AG04450 (cell line): ENCODE measurements around the gene GJD2. TPM values are rescaled to one million over a fixed set of nuclear protein-coding genes. Genes with fewer than 3 reads are reported as not detected.

Source experiments
- CTCF ChIA-PET: fragments of 300-600, 350-600 bp; formaldehyde crosslinking; extraction: SDS; loops from one replicate; lab custom pipeline; 2022; ENCODE audit warnings: antibody characterized with exemption, inconsistent platforms; lab: Charles Lee
- POLR2A ChIA-PET: fragments of 350-600 bp; formaldehyde crosslinking; extraction: SDS; loops from one replicate; lab custom pipeline; 2021; ENCODE audit warnings: antibody characterized with exemption, inconsistent platforms; lab: Yijun Ruan, JAX
- DNase-seq: peaks from one replicate; pipeline ENCODE4 v3.0.0-alpha.2; 2011; ENCODE audit warnings: low read depth, low spot score
- H3K27ac ChIP-seq: one replicate; pipeline ENCODE4 v1.5.1; 2012; ENCODE audit warnings: low read depth, low read length, control low read depth
- H3K27me3 ChIP-seq: one replicate; pipeline ENCODE4 v1.6.0; 2012; ENCODE audit warnings: low read length; ENCODE audit not compliant: control insufficient read depth, insufficient read depth
- H3K4me3 ChIP-seq: 2 replicates; pipeline ENCODE4 v1.5.1; 2011; ENCODE audit warnings: mild to moderate bottlenecking, low read depth, low read length, control low read depth
- H3K9me3 ChIP-seq: 2 replicates; pipeline ENCODE4 v1.5.1; 2012; ENCODE audit warnings: low read length; ENCODE audit not compliant: control insufficient read depth, insufficient read depth
- polyA plus RNA-seq: library from polyadenylated mRNA; depleted of rRNA; stranded (reverse); fragments of >200 nt; gene quantifications from 2 replicates; pipeline ENCODE4 v1.2.3, GENCODE V29; 2011
- TF ChIP-seq, protein P1 (sequence below): IDR thresholded peaks from 2 replicates; pipeline ENCODE4 v1.5.1; 2011; ENCODE audit warnings: low read depth, low read length, control low read depth, inconsistent platforms

GJD2 gene
- polyA plus RNA-seq, 1 experiment: not detected

GRCh38 chr15:34786206-34786605, 31.4 kb upstream of the GJD2 start:
- peaks cover 4% of the 10 kb centered on the region for H3K27me3 ChIP-seq
- no peak overlapping the region for H3K4me3 ChIP-seq
- TF ChIP-seq, protein P1, sequence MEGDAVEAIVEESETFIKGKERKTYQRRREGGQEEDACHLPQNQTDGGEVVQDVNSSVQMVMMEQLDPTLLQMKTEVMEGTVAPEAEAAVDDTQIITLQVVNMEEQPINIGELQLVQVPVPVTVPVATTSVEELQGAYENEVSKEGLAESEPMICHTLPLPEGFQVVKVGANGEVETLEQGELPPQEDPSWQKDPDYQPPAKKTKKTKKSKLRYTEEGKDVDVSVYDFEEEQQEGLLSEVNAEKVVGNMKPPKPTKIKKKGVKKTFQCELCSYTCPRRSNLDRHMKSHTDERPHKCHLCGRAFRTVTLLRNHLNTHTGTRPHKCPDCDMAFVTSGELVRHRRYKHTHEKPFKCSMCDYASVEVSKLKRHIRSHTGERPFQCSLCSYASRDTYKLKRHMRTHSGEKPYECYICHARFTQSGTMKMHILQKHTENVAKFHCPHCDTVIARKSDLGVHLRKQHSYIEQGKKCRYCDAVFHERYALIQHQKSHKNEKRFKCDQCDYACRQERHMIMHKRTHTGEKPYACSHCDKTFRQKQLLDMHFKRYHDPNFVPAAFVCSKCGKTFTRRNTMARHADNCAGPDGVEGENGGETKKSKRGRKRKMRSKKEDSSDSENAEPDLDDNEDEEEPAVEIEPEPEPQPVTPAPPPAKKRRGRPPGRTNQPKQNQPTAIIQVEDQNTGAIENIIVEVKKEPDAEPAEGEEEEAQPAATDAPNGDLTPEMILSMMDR: no peak
- no peak for DNase-seq
- H3K9me3 ChIP-seq: no peaks in the 10 kb centered on the region
- no peak overlapping the region for H3K27ac ChIP-seq
- ChIA-PET POLR2A (no interaction called here), CTCF (no interaction called here)

DNA sequence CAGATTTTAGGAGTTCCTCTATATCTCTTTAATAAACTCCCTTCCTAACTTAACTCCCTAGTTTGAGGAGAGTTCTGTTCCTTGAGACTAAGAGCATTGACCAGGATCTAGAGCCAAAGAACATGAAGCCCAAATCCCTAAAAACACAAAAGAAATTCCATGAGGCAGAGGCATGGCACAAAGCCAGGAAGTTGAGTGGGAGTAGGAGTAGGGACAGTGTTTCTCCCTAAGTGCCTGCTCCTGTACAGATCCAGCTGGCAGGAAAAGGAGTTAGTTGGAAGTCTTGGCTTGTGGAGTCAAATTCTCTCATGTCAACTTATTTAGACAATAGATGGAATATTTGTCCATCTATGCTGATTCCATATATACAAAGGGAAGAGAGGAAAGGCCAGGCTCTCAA, 29.2 kb upstream of the GJD2 start:
- TF ChIP-seq, protein P1: no peak
- Histone ChIP-seq H3K27me3 (peaks cover 4% of the 10 kb centered on the region), H3K4me3 (no peak overlapping the region), H3K9me3 (no peaks in the 10 kb centered on the region), H3K27ac (no peak overlapping the region)
- CTCF ChIA-PET: no interaction called here
- DNase-seq: no peak
- POLR2A ChIA-PET: no interaction called here

DNA sequence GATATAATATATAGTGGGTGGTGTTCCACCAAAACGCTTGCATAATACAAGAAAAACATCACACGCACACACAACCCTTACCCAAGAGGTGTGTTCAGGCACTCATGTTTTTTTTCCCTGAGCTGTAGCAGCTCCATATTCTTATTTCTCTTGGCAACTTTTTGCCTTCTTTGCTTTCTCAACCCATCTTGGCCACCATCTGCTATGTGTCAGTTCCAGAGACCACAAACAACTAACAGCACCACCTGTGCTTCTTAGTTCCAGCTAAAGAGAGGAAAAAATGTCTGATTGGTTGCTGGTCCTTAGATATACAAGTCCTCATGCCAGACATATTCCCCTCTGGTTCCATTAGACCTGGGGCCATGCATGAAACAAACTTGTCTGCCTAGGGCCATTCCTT, 28.6 kb upstream of the GJD2 start:
- Histone ChIP-seq H3K4me3 (no peak overlapping the region), H3K9me3 (no peaks in the 10 kb centered on the region), H3K27ac (no peak overlapping the region), H3K27me3 (peaks cover 4% of the 10 kb centered on the region)
- TF ChIP-seq, protein P1: no peak
- DNase-seq: no peak
- POLR2A ChIA-PET: no interaction called here
- CTCF ChIA-PET: no interaction called here

GRCh38 chr15:34782901-34783300, 28.1 kb upstream of the GJD2 start:
- no peak for DNase-seq
- CTCF ChIA-PET: no interaction called here
- TF ChIP-seq, protein P1: no peak
- Histone ChIP-seq H3K4me3 (no peak overlapping the region), H3K27ac (no peak overlapping the region), H3K9me3 (no peaks in the 10 kb centered on the region), H3K27me3 (peaks cover 4% of the 10 kb centered on the region)
- POLR2A ChIA-PET: no interaction called here

GRCh38 chr15:34780725-34781124, 25.9 kb upstream of the GJD2 start:
- CTCF ChIA-PET: no interaction called here

More at GRCh38 chr15:34780725-34781124, 25.9 kb upstream of the GJD2 start:
- TF ChIP-seq, protein P1: no peak
- no peak overlapping the region for H3K4me3 ChIP-seq
- no peak overlapping the region for H3K27ac ChIP-seq
- DNase-seq: no peak
- POLR2A ChIA-PET: no interaction called here
- H3K9me3 ChIP-seq: no peaks in the 10 kb centered on the region
- peaks cover 8% of the 10 kb centered on the region for H3K27me3 ChIP-seq
